ENCODE data around the gene CIB4.

The CIB4 gene

GRCh38 chr2:26640781-26641564, at the start of gene CIB4:
Gene CIB4 (minus strand): TSS chr2:26641366. CDS start chr2:26641314, 52 bp downstream.
- DNase-seq (ENCODE audit: low read depth in 2 of 2), result no peak

- no peak for DNase-seq (ENCODE audit: low read depth in 2 of 2)
These were observed 46.6 kb upstream of the CIB4 start for GRCh38 chr2:26687801-26688200.

- no peak for DNase-seq (ENCODE audit: low read depth in 2 of 2)
These were observed 46.2 kb upstream of the CIB4 start for GRCh38 chr2:26687328-26687727.

- DNase-seq (ENCODE audit: low read depth in 2 of 2), result no peak
These were observed 45.0 kb upstream of the CIB4 start for GRCh38 chr2:26685989-26686839.

DNA sequence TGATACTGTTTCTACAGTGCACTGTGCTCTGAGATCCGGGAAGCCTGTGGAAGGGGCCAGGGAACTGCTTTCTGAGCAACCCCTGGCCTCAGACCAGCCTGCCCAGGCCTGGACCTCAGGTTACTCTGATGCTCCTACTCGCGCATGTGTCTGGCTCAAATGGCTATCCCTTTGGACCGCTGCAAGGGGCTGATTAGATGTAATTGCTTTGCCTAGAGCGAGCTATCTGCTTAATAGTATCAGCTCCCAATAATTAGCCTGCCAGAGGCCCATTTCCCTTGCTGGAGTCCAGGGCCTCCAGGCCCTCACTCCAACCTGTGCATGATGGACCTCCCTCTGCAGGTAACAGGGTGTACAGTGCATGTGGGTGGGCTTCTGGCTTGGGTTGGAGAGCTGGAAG, 44.2 kb upstream of the CIB4 start:
- no peak for DNase-seq (ENCODE audit: low read depth in 2 of 2)

- DNase-seq (ENCODE audit: low read depth in 2 of 2), result no peak
These were observed 42.4 kb upstream of the CIB4 start for GRCh38 chr2:26683583-26683982.

DNA sequence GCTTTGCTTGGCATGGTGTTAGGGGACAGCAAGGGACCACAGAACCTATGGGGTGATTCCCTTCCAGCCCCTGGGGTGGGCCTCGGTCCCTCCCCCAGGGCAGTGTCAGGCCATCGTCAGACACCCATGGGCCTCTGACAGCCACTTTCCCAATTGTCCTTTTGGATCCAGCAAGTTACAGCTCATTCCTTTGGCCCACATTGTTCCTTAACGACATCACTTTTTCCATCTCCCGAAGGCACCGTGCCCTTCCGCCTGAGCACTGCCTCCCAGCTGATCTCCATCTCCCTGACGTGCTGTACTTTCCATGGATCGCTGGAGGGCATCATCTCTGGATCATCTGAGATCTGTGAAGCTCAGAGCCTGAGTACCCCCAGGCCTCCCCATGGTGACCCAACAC, 41.0 kb upstream of the CIB4 start:
- DNase-seq (ENCODE audit: low read depth in 2 of 2), result no peak

DNA sequence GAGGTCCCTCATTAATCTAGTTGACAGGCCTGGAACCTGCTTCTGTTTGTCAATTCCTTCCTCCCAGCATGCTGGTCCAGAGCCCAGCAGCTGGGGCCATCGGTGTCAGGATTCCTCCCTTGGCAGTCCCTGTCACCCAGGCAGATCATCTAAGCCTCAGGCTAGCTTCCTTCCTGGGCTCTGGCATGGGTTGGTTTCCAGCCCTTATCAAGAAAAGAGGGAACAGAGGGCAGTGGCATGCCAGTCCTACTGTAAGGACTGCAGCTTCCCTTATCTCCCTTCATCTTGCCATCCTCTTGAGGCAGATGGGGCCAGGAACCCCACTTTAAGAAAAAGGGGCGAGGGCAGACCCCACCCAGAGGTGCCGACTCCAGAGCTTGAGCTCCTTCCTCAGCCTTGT, 40.5 kb upstream of the CIB4 start:
- DNase-seq (ENCODE audit: low read depth in 2 of 2), result no peak

- no peak for DNase-seq (ENCODE audit: low read depth in 2 of 2)
These were observed 38.7 kb upstream of the CIB4 start for GRCh38 chr2:26679867-26680266.

GRCh38 chr2:26678035-26678434, 36.9 kb upstream of the CIB4 start:
- DNase-seq (ENCODE audit: low read depth in 2 of 2), result no peak

- DNase-seq (ENCODE audit: low read depth in 2 of 2), result no peak
These were observed 34.6 kb upstream of the CIB4 start for GRCh38 chr2:26675651-26676255.

- no peak for DNase-seq (ENCODE audit: low read depth in 2 of 2)
These were observed 33.6 kb upstream of the CIB4 start for GRCh38 chr2:26674771-26675170.

- DNase-seq (ENCODE audit: low read depth in 2 of 2), result no peak
These were observed 33.0 kb upstream of the CIB4 start for GRCh38 chr2:26674002-26674751.

- no peak for DNase-seq (ENCODE audit: low read depth in 2 of 2)
These were observed 31.7 kb upstream of the CIB4 start for GRCh38 chr2:26672818-26673393.

GRCh38 chr2:26672112-26672817, 31.1 kb upstream of the CIB4 start:
- no peak for DNase-seq (ENCODE audit: low read depth in 2 of 2)

DNA sequence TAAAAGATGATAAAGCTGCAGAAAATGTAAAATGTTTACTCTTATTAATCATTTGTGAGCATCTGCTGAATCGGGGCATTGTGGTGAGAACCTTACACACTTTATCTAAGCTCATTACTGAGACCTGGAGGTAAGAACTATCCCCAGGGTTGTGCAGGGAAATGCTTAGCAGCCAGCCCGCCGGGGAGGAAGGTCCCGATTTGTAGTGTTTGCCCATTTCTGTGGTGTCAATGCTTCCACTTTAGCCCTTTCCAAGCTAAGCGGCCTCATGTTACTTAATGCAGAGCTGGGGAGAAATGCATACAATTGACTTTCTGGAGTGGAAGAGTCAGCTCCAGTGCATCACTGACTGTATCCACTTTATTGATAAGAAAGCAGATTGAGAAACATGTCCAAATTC, 30.5 kb upstream of the CIB4 start:
- DNase-seq (ENCODE audit: low read depth in 2 of 2), result no peak

DNA sequence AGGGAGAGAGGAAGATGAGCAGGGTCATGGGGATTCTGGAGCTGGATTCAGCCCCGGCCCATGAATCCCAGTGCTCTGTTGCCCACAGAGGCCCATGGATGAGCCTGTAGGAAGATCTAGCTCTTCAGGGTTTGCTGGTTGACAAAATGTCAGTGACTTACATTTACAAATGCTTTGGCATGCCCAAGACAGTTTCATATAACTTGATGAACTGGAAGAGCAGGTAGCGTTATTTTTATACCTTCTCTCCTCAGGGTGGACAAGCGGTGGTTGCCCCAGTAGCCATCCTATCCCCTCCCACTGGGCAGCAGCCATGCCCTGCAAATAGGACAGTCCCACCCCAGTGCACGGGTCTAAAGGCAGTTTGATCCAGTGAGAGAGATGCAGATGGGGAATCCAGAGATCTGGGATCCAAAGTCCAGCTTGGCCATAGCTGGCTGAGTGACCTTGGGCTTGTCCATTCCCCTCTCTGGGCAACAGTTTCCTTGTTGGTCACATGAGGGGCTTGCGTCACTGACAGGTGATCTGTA, 29.8 kb upstream of the CIB4 start:
- DNase-seq (ENCODE audit: low read depth in 2 of 2), result no peak

DNA sequence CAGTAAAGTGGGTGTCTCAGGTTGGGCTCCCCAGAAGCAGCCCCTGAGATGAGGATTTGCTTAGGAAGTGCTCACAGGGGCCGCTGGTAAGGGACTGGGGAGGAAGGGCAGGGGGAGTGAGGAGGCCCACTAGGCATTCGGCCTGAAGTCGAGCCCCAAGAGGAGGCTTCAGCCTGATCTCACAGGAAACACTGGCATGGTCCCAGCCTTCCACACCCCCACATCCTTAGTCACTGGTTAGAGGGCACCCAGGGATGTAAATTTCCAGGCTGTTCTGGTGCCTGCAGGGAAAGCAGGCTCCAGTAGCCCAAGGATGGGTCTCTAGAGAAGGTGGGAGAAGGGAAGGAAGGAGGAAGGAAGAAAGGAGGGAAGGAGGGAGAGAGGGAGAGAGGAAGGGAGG, 29.0 kb upstream of the CIB4 start:
- DNase-seq (ENCODE audit: low read depth in 2 of 2), result no peak

DNA sequence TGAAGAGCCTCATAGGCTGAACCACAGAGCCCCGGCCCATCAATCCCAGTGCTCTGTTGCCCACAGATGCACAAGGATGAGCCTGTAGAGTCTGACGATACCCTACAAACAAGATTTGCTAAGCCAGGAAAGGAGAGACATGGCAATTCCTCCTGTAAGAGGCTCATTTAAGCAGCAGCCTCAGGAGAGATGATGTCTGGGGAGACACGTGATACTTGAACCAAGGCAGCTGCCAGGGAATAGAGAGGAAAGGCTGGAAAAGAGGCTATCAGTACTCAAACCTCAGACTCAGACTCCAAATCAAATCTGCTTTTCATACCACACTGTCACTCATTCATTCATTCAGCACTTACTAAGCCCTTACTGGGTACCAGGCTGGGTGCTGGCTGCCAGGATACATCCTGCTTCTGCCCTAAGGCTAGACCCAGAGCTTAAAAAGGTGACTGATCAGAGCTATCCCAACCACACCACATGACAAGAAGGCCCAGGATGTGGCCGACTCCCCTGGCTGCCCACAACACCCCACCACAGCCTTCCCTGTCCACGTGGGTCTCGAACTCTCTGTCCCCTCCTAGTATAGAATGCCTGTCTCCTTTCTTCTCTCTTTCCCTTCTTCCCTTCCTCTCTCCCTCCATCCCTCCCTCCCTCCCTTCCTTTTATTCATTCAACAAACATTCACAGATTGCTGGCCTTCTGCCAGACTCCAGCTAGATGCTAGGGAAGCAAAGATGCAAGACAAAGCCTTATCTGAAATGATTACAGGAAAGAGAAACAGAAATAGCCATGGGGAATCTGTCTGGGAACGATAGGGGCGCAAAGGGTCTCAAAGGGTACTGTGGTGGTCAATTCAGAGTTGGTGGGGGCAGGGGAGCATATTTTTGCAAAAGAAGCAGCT, 27.9 kb upstream of the CIB4 start:
- no peak for DNase-seq (ENCODE audit: low read depth in 2 of 2)

DNA sequence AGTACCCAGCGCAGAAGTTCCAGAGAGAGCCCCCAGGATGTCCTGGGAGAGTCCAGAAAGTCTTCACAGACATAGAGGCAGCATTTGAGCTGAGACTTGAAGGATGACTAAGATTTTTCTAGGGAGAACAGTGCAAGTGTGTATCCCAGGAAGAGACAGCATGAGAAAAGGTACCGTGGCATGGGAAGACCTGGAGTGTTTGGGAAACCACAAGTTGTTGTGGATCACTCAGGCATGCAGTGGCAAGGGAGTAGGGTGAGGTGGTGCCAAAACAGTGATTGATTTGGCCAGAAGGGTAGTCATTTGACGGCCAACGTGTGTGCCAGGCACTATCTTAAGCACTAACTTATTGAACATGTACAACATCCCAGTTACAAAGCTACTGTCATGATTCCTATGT, 26.9 kb upstream of the CIB4 start:
- DNase-seq (ENCODE audit: low read depth in 2 of 2), result no peak

Measured in stimulated activated CD8-positive, alpha-beta memory T cell treated with anti-CD3 and anti-CD28 coated beads, Interleukin-15, amount 100 ng/mL, for 48 hours (primary cell).